Measurements from ENCODE around the gene SOX8.

SOX8 gene

DNA sequence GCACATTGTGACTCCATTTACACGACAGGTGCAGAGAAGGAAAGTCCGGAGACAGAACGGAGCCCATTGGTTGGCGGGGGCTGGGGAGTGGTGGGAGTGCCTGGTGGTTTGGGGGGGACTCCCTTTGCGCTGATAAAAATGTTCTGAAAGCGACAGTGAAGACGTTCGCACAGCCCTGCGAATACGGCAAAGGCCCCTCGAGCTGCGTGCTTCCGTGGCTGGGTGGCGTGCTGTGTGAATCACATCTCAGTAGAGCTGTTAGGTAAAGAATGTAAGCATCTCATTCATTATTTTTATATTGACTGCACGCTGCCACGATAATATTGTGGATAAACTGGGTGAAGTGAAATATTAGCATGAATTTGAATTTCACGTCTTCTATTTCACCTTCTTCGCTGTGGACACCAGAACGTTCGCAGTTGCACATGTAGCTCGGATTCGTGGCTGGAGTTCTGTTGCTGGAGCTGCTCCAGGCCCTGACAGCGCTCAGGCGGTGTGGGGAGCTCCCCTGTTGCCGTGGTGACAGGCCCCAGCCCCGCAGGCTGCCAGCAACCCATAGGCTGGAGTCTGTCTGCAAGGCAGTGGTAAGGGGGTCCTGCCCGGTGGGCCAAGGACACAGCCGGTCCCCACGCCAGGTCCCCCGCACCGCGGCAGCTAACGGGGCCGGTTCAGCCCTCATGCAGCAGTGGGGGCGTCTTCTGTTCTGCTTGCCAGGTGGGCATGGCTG is 44.6 kb downstream of the SOX8 start:
- no peaks in the 10 kb centered on the region for H3K4me1 Mint-ChIP-seq
- no peak overlapping the region for H3K4me3 Mint-ChIP-seq
- no peak for ATAC-seq
- no peaks in the 10 kb centered on the region for H3K36me3 Mint-ChIP-seq
- H3K9me3 Mint-ChIP-seq: no peaks in the 10 kb centered on the region
- no peak overlapping the region for H3K27ac Mint-ChIP-seq
- H3K27me3 Mint-ChIP-seq: peaks cover 18% of the 10 kb centered on the region

DNA sequence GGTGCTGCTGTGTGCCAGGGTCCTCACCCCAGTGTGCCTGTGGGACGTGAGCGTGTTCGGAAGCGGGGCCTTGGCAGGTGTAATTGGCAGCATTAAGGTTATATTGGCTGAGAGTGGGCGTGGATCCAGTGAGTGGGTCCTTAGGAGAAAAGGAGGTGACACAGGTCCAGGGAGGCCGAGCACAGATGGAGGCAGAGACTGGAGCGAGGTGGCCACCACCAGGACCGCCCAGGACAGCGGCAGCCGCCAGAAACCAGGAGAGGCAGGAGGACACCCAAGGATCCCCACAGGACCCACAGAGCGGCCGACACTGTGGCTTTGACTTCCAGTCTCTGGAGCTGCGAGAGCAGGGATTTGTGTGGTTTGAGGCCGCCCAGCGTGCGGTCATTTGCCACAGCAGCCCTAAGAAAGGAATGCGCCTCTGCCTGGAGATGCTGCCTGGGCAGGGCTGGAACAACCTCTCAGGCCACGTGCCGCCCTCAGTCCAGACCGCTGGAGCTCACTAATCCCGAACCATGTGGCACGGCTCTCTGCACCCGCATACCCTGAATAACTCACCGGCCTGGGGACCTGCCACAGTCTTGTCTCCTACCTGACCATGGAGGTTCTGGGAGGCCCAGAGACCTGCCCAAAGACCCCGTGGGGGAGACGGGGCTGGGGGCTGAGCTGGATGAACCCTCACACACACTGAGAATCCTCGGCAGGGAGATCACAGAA is 45.4 kb downstream of the SOX8 start:
- no peaks in the 10 kb centered on the region for H3K36me3 Mint-ChIP-seq
- no peak overlapping the region for H3K27ac Mint-ChIP-seq
- H3K4me1 Mint-ChIP-seq: no peaks in the 10 kb centered on the region
- no peak overlapping the region for H3K4me3 Mint-ChIP-seq
- no peak for ATAC-seq
- H3K9me3 Mint-ChIP-seq: no peaks in the 10 kb centered on the region
- peaks cover 18% of the 10 kb centered on the region for H3K27me3 Mint-ChIP-seq

DNA sequence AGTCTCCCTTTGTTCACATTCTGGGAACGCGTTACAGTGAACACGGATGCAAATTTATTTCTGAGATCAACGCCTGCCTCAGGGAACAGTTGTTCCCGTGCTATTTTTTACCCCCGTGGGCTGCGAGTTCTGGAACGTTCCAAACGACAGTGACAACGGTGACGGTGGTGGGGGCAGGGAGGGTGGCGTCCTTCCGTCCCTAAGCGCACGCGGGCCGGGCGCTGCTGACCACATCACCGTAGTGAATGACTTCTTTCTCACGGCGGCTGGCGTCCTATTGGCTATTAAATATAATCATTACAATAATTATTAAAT is 45.9 kb downstream of the SOX8 start:
- peaks cover 18% of the 10 kb centered on the region for H3K27me3 Mint-ChIP-seq
- no peaks in the 10 kb centered on the region for H3K4me1 Mint-ChIP-seq
- no peak overlapping the region for H3K27ac Mint-ChIP-seq
- no peak overlapping the region for H3K4me3 Mint-ChIP-seq
- no peaks in the 10 kb centered on the region for H3K9me3 Mint-ChIP-seq
- no peak for ATAC-seq
- no peaks in the 10 kb centered on the region for H3K36me3 Mint-ChIP-seq

DNA sequence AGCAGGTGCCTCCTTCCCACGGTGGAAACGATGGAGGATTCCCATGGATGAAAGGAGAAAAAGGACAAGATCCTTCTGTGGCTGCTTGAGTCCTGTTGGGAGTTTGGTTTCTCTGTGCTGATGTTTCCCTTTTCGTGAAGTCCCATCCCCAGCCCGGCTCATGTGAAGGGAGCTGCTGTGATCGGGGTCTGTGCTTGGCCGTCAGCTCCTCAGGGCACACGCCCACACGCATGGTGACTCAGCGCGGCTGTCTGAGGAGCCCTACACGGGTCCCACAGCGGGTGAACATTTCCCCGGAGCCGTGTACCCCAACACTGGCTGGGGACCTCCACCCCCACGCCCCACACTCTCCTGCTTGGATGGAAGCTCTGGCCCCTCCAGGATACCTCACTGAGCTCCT is 46.5 kb downstream of the SOX8 start:
- Mint-ChIP-seq H3K4me3 (no peak overlapping the region), H3K9me3 (no peaks in the 10 kb centered on the region), H3K27me3 (peaks cover 18% of the 10 kb centered on the region), H3K27ac (no peak overlapping the region), H3K36me3 (no peaks in the 10 kb centered on the region), H3K4me1 (no peaks in the 10 kb centered on the region)
- no peak for ATAC-seq

DNA sequence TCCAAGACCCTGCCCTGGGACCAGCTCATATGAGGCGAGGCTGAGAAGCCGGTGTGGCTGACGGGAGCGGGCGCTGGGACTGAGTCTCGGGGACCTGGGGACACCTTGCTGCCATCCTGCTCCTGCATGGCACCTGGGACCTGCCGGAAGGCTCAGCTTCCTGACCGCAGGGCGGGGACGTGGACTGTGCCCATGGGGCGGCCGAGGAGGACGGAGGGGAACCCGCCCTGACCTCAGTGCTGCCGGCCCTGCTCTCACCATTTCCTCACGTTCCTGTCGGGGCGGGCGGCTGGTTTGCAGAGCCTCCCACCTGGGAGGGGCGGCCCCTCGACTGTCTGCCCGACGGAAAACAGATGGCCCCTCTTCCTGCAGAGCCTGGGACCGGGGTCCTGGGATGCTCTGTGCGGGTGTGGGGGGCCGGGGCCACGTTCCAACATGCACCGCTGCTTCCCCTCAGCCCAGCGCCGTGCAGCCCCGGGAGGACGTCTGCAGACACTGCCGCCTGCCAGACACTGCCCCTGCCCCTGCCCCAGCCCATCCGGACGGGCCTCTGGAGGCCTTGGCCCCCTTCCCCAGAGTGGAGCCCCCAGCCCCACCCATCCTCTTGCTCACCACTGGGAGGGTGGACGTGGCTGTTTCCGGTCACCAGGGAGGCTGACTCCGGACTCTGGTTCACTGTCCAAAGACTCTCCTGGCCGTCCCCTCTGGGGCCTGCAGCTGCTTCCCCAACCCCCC is 47.1 kb downstream of the SOX8 start:
- Mint-ChIP-seq H3K4me1 (no peaks in the 10 kb centered on the region), H3K27ac (no peak overlapping the region), H3K4me3 (no peak overlapping the region), H3K9me3 (no peaks in the 10 kb centered on the region), H3K27me3 (peaks cover 18% of the 10 kb centered on the region), H3K36me3 (no peaks in the 10 kb centered on the region)
- ATAC-seq: peak; percentile 13

DNA sequence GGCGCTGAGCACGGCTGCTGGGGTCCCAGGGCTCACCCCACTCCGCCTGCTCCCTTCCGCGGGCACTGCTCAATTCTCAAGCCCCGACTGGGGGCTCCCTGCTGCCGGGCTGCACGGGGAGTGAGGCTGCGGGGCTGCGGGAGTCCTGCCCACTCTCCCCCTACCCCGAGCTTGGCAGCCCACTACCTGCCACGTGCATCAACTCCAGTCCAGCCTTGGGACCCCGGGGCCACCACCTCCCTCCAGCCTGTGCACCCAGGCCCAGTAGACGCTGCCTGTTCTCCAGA is 47.6 kb downstream of the SOX8 start:
- Mint-ChIP-seq H3K27ac (no peak overlapping the region), H3K27me3 (peaks cover 18% of the 10 kb centered on the region), H3K4me1 (no peaks in the 10 kb centered on the region), H3K4me3 (no peak overlapping the region), H3K36me3 (no peaks in the 10 kb centered on the region), H3K9me3 (no peaks in the 10 kb centered on the region)
- no peak for ATAC-seq

DNA sequence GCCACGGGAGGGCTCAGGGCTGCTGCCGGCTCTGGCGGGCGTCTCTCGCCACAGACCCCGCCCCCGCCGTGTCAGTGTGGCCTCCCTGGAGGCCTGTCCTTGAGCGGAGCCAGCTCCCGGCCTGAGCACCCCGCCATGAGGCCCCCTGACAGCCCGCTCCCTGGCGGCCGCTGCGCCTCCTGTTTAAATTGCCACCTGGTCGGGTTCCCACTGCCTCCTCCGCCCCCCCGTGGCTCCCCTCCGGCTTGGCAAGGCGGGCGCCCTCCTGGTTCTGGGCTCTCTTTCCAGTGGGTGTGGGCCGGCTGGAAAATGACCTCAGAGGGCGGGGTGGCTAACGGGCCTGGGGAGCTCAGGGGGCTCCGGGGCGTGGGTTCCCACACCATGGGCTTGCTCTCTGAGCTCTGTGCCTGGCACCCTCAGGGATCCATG is 48.9 kb downstream of the SOX8 start:
- no peaks in the 10 kb centered on the region for H3K9me3 Mint-ChIP-seq
- no peaks in the 10 kb centered on the region for H3K4me1 Mint-ChIP-seq
- no peak overlapping the region for H3K27ac Mint-ChIP-seq
- ATAC-seq: no peak
- no peaks in the 10 kb centered on the region for H3K36me3 Mint-ChIP-seq
- H3K4me3 Mint-ChIP-seq: no peak overlapping the region
- peaks cover 9% of the 10 kb centered on the region for H3K27me3 Mint-ChIP-seq

DNA sequence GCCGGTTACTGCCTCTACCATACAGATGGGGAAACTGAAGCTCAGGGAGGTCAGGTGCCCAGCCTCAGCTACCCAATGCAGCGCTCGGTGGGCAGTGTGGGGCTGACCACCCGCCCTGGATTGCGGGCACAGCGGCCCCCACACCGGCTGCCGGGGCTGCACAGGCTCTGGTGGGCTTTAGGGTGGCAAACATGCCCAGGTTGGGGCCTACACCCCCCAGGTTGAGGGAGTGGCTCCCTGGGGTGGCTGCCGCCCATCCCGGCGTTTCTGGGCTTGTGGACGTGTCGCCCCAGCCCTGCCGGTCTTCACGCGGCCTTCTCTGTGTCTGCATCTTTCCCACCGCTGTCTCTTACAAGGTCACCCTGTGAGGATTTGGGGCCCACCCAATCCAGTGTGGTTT is 50.1 kb downstream of the SOX8 start:
- Mint-ChIP-seq H3K4me3 (no peak overlapping the region), H3K27ac (no peak overlapping the region), H3K36me3 (no peaks in the 10 kb centered on the region), H3K27me3 (peaks cover 8% of the 10 kb centered on the region), H3K9me3 (no peaks in the 10 kb centered on the region), H3K4me1 (no peaks in the 10 kb centered on the region)
- no peak for ATAC-seq

DNA sequence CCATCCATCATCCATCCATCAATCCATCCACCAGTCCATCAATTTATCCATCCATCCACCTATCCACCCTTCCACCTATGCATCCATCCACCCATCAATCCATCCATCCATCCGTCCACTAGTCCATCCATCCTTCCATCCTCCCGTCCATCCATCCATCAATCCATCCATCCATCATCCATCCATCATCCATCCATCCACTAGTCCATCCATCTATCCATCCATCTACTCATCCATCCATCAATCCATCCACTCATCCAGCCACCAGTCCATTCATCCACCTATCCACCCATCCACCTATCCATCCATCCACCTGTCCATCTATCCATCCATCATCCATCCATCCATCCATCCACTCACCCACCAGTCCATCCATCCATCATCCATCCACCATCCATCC is 51.0 kb downstream of the SOX8 start:
- no peak overlapping the region for H3K27ac Mint-ChIP-seq
- no peaks in the 10 kb centered on the region for H3K9me3 Mint-ChIP-seq
- no peak for ATAC-seq
- H3K36me3 Mint-ChIP-seq: no peaks in the 10 kb centered on the region
- H3K27me3 Mint-ChIP-seq: peaks cover 10% of the 10 kb centered on the region
- H3K4me1 Mint-ChIP-seq: no peaks in the 10 kb centered on the region
- H3K4me3 Mint-ChIP-seq: no peak overlapping the region

DNA sequence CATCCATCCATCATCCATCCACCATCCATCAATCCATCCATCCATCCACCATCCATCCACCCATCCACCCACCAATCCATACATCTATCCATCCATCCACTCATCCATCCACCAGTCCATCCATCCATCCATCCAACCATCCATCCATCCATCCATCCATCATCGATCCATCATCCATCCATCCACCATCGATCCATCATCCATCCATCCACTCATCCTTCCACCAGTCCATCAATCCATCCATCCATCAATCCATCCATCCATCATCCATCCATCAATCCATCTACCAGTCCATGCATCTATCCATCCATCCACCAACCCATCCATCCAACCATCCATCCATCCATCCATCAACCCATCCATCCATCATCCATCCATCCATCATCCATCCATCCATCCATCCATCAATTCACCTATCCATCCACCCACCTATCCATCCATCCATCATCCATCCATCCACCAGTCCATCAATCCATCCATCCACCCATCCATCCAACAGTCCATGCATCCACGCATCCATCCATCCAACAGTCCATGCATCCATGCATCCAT is 51.6 kb downstream of the SOX8 start:
- Mint-ChIP-seq H3K27ac (no peak overlapping the region), H3K36me3 (no peaks in the 10 kb centered on the region), H3K27me3 (peaks cover 16% of the 10 kb centered on the region), H3K4me1 (no peaks in the 10 kb centered on the region), H3K9me3 (no peaks in the 10 kb centered on the region), H3K4me3 (no peak overlapping the region)
- ATAC-seq: no peak

DNA sequence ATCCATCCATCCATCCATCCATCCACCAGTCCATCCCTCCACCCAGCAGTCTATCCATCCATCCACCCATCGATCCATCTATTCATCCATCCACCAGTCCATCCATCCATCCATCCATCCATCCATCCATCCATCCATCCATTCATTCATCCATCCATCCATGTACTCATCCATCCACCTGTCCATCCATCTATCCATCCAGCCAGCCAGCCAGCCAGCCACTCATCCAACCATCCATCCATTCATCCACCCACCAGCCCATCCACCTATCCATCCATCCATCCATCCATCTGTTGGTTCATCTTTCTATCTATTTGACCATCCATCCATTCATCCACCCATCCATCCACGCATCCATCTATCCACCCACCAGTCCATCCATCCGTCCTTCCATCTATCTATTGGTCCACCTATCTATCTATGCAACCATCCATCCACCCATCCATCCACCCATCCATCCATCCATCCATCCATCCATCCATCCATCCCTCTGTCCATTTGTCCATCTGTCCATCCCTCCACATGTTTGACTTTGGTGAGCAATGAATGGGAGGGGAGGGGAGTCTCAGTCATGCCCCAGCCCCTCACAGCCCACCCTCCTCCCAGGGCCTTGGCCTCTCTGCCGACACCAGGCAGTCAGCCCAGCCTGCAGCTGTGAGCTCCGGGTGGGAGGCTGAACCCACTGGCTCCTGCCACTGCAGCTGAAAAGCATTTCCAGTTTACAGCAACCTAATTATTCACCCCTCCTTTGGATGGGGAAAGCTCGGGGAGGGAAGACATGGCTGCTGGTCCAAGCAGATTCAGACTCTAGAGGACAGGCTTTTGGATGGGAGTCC is 52.9 kb downstream of the SOX8 start:
- Mint-ChIP-seq H3K27me3 (peaks cover 21% of the 10 kb centered on the region), H3K27ac (no peak overlapping the region), H3K9me3 (no peaks in the 10 kb centered on the region), H3K36me3 (no peaks in the 10 kb centered on the region), H3K4me3 (no peak overlapping the region), H3K4me1 (no peaks in the 10 kb centered on the region)
- ATAC-seq: no peak

DNA sequence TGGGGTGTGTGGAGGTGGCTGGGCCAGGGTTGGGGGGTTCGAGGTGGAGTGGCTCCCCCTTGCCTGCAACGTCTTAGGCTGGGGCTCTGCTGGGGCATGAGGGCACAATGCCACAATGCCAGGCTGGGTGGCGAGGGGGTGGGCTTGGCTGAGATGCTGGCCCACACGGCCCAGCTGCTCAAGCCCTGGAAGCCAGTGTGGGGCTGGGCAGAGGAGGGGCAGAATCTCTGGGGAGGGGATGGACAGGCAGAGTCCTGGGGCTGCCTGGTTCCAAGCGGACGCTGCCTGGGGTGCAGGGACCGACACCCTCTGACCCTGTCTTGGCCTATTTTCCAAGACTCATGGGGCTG is 53.5 kb downstream of the SOX8 start:
- H3K27ac Mint-ChIP-seq: no peak overlapping the region
- H3K36me3 Mint-ChIP-seq: no peaks in the 10 kb centered on the region
- H3K9me3 Mint-ChIP-seq: no peaks in the 10 kb centered on the region
- ATAC-seq: no peak
- H3K4me3 Mint-ChIP-seq: no peak overlapping the region
- H3K4me1 Mint-ChIP-seq: no peaks in the 10 kb centered on the region
- peaks cover 17% of the 10 kb centered on the region for H3K27me3 Mint-ChIP-seq

DNA sequence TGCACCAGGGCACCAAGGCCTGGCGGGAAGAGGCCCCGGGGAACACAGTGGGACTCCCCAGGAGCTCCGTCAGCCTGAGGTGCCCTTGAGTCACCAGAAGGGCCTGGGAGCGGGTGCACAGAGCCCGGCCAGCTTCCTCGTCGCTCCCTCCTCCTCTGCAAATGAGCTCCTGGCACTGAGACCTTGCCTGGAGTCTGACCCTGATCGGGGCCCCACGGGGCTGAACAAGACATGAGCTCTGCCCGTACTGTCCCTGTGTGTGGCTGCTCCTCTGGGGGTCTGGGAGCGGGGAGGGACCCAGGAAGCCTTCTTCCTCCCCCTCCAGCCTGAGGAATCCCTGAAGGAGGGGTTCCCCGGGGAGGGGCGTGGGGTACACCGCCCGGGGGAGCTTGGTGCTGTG is 54.6 kb downstream of the SOX8 start:
- H3K4me1 Mint-ChIP-seq: no peaks in the 10 kb centered on the region
- no peak overlapping the region for H3K4me3 Mint-ChIP-seq
- no peaks in the 10 kb centered on the region for H3K9me3 Mint-ChIP-seq
- no peaks in the 10 kb centered on the region for H3K36me3 Mint-ChIP-seq
- peaks cover 19% of the 10 kb centered on the region for H3K27me3 Mint-ChIP-seq
- no peak overlapping the region for H3K27ac Mint-ChIP-seq
- ATAC-seq: no peak
